Islet of Langerhans (tissue), 1 donor: ENCODE measurements around the gene TMEM151B.
"Not testable (repeated sequence)": the region's sequence is repeated elsewhere in the genome, so short reads cannot be mapped to it uniquely, and the experiment has no call there.

Experiments used
- FAIRE-seq: peaks from one replicate; lab custom pipeline; 2011; peaks lifted over from hg19 to GRCh38; lab: Jason Lieb, UNC

TMEM151B gene

DNA sequence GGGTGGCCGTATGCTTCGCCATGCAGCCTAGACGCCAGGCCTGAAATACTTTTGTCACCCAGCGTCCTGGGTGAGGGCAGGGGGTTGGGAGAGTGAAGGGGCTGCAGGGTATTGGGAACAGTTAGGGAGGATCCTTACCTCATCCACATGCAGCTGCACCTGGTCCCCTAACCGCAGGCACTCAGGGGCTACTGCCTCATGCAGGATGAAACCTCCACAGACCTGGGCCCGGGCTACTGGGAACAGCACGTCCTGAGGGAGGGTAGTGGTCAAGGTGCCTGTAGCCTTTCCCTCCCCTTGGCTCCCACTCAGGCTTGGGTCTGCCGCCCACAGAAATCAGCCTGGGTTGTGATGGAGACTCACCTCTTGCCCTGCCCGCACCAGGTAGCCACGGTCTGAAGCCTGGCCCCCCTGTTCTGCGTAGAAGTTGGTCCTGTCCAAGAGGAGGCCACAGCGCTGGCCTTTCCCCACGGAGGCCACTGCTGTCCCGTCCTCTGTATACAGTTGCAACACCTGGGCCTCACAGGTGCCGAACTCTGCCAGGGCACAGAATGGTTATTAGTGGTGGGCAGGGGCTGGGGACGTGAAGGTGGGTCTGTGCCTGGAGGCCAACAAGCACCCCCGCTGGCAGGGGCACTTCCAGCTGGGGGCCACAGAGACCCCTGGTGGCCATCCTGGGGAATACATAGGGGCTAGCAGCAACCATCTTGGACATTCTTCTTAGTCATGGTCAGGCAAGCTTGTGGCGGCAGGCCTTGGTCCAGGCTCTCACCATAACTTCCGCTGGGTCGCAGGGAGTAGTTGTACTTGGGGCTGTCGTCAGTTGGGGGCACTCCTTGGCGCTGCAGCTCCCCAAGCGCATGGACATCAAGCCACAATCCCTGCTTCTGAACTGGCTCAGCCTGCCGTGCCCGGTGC, 34.3 kb downstream of the TMEM151B start:
- FAIRE-seq, result no peak

DNA sequence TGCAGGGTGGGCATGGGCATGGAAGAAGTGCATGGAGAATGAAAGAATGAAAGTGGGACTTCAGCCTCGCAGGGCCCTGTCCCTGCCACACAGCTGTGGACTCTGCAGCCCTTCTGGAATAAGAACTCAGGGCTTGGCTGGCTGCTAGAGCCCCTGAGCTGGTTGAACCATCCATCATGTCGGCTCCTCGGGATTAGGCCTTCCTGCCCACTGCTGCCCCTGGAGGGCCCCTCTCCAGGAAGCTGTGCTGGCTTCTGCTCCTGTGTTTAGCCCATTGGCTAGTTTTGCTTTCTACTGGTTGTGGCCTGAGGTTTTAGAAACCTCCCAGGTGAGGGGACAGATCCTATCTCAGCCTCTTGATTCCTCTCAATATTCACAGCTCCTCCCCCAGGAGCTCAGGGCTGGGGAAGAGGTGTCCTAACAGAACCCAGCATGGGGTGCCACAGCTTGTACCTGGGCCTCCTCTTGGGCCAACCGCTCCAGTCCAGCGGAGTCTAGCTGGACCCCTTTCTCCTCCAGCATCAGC, 35.0 kb downstream of the TMEM151B start:
- FAIRE-seq, result no peak

DNA sequence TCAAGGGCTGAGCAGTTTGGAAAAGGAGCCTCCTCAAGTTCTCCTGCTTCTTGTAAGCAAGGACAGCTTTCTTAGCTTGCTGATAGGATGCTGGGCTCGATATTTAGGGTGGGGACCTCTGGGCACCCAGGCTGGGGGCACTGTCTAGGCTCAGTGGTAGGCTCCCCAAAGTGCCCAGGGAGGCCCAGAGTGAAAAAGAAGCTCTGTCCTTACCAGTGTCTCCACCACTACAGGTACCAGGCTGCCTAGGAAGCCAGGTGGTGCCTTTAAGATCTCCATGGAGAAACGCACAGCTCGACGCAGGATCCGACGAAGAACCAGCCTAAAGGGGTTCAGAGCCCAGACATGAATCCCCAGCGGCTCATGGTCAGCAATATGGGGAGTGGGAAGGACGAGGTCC, 36.5 kb downstream of the TMEM151B start:
- no peak for FAIRE-seq

DNA sequence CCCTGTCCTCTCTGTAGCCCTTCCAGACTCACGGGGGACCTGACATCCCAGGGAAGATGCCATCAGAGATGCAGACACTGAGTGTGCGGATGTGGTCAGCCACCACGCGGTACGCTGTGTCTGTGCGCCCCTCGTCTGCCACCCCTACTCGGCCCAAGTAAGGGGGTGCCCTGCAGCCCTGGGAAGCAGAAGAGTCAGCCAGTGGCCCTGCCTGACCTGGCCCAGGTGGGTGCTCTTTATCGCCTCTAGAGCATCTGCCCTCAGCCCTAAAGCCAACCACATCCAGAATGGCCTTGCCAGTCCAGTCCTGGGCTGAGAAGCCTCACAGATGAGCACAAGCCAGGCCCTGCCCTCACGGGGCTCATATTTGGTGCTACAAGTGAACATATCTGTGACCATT, 37.0 kb downstream of the TMEM151B start:
- no peak for FAIRE-seq

DNA sequence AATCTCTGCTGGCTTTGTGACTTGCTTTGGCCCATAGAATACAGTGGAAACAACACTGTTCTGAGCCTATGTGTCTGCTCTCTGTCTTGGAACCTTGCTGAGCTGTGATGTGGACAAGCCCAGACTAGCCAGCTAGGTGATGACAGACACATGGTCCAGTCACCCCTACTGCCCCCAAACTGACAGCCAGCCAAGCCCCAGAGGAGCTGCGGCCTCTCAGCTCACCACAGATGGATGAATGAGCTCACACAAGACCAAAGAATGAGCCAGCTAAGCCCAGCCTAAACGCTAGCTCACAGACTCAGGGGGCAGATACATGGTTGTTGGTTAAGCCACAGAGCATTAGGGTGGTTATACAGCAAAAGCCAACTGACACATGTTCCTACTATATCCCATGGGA, 38.8 kb downstream of the TMEM151B start:
- FAIRE-seq, result no peak

DNA sequence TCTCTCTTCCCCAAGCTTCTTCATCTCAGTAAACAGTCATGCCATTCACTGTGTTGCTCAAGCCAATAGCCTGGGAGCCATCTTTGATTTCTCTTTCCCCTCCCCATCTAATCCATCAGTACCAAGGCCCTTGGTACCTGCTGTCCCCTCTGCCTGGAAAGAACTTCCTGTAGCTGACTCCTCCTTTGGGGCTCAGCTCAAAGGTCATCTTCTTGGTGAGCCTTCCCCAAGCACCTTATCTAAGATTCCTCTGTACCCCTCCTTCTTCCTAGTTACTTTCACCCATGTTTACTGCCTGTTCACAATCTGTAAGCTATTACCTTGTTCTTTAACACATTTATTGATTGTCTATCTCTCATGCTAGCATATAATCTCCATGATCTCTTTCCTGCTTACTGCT, 39.4 kb downstream of the TMEM151B start:
- FAIRE-seq, result no peak

DNA sequence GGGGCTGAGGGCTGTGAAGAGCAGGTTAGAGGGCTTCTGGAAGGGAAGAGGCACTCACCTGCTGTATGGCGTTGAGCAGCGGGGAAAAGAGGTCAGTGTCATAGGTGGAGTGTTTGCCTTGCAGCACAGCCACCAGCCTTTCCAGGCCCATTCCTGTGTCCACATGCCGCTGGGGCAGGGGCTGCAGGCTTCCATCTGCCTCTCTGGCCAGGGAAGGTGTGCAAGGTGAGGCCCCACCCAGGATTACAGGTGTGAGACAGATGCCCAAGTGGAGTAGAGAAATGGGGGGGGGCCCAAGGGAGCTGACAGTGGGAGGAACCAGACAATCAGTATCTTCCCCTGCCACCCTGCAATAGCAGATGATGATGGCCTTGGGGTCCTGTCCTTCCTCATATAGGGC, 40.0 kb downstream of the TMEM151B start:
- FAIRE-seq, result no peak

DNA sequence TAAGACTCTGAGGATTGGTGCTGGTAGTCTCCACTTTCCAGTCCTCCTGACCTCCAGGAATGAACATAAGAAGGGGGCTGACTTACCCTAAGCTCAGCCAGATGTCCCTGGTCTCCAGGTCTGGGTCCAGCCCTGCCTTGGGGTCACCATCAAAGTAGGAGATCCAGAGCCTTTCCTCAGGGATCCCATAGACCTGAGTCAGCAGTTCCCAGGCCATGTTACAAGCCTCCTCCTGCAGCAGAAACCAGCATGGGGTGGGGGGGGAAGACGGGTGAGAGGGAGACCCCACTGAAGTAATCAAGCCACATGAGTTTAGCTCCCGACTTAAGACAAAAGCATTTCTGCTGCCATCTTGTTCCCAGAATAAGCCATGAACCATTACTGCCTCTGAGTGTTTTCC, 41.1 kb downstream of the TMEM151B start:
- FAIRE-seq, result no peak

DNA sequence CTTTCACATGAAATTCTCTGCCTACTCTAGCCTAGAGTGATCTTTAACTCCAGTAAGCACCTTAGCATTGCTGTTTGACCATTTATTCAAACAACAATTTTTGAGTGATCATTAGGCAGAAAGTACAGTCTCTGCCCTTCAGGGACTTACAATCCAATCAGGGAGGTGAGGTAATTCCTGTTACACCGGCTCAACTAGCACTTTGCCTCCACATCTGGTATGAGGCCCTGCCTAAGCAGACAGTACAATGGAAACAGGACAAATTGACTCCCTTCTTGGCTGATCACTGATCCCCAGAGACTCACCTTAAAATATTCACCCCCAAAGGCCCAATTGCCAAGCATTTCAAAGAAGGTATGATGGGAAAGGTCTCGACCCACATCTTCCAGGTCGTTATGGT, 41.5 kb downstream of the TMEM151B start:
- no peak for FAIRE-seq

DNA sequence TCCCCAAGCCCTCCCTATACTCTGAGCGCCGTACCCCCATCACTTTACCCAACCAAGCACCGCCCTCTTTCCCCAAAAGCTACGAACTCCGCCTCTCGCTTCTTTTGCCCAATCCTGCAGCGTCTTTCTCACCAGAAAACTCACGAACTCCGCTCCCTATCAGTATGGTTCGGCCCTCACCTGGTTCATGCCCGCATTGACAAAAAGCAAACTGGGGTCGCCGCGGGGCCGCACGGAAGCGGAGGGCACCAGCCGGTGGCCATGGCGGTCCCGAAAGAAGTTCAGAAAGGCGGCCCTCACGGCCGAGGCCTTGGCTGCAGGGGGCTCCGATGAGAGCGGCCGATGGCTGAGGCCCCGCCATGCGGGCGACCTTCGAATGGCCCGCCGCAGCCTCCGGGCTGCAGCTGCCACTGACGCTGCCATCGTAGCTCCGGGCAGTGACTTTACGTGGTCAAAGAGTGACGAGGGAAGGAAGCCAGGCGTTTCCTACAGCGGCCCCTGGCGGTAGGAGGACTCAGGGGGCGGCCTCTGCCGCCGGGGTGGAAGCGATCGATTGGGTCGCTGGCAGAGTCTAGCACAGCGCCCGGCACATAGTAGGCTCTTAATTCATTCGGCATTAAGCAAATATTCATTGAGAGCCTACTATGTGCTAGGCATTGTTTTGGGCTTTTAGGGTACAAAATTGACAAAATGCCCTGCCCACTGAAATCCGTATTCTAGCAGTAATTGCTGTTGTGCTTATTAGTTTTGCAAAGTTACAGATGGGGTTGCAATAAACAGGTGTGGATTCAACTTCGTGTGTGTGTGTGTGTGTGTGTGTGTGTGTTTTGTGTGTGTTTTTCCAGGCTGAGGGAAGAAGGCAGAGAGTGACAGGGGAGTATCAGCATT, 42.9 kb downstream of the TMEM151B start, which contains the start of gene AARS2:
Gene AARS2, minus strand, starts transcription at position 447 of the 888 bp plus-strand sequence. Its CDS starts 24 bp downstream, at position 423.
- FAIRE-seq, result no peak

DNA sequence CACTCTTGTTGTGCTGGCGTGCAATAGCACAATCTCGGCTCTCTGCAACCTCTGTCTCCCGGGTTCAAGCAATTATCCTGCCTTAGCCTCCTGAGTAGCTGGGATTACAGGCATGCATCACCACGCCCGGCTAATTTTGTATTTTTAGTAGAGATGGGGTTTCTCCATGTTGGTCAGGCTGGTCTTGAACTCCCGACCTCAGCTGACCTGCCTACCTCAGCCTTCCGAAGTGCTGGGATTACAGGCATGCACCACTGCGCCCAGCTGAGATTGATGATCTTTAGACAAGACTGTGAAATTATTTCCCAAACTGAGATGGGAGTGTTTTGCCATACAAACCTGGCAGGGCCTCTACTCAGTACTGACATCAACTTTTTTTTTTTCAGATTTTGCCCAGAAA, 44.4 kb downstream of the TMEM151B start:
- not testable (repeated sequence) for FAIRE-seq

DNA sequence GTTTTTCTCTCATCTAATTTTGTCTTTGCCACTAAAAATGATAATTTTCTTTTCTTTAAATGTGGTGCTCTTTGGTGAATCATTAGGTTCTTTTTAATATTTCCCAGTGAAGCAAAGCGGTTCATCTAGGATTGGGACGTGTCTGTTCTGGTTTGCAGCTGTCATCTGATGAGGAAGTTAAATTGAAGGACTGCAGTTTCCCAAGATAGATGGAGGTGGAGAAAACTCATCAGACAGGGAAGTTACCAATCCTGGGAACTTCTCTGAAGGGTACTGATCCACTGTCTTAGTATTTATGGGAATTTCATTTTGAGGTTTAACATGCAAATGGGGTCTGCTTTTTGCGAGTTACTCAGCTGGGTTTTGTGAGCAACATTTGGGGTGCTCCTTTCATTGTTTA, 45.3 kb downstream of the TMEM151B start:
- no peak for FAIRE-seq

DNA sequence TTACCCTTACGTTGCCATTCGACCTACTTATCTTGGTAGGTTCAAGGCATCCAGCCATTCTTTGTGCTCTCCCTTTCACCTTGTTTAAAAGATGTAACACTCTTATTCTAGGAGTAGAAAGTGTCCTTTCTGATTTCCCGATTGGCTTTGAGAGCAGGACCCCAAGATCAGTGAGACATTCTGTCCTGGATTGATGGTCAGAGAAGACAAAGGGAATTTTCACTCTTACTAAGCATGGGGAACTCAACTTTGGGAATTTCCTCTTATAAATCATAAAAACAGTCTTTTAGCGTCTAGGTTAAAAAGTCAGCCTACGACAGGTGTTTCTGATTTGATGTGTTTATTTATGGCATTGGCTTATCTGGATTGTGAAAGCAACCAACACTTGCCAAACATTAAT, 45.7 kb downstream of the TMEM151B start:
- FAIRE-seq, result no peak

DNA sequence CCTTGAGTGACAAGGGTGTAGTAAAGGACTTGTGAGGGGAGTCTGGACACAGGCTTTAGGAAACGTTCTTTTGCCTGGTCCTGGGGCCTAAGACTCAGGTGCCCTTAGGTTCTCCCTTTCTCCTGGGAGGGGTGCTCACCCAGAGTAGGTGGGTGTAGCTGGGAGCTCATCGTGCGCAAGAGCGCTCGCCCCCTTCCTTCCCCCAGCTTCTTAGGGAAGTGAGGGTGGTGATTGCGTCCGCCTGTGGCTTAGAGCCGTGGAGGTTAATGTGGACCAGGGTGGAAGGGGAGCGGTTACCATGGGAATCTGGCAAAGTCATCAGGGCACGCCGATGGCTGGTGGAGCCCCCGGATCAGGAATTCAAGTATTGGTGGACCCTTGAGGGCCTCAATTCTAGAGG, 46.2 kb downstream of the TMEM151B start:
- FAIRE-seq, result no peak

DNA sequence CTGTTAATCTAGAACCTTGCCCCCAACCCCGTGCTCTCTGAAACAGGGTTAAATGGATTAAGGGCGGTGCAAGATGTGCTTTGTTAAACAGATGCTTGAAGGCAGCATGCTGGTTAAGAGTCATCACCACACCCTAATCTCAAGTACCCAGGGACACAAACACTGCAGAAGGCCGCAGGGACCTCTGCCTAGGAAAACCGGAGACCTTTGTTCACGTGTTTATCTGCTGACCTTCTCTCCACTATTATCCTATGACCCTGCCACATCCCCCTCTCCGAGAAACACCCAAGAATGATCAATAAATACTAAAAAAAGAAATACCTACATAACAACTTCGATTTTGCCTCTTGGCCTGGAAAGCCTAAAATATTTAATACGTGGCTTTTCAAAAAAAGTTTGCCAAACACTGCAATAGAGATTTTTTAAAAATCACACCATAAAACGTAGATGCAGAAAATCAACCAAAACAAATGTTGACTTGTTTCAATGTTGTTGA, 46.9 kb downstream of the TMEM151B start:
- not testable (repeated sequence) for FAIRE-seq

DNA sequence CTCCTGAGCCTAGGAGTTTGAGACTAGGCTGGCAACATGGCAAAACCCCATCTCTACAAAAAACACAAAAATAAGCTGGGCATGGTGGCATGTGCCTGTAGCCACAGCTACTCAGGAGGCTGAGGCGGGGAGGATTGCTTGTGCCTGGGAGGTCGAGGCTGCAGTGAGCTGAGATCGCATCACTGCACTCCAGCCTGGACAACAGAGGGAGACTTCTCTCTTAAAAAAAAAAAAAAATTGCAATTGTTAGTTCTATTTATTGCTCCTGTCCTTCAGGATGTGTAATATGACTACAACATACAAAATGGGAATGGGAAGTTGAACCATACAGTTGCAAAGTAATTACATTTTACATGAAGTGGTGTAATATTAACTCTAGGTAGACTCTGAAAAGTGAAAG, 51.0 kb downstream of the TMEM151B start:
- FAIRE-seq, result no peak

DNA sequence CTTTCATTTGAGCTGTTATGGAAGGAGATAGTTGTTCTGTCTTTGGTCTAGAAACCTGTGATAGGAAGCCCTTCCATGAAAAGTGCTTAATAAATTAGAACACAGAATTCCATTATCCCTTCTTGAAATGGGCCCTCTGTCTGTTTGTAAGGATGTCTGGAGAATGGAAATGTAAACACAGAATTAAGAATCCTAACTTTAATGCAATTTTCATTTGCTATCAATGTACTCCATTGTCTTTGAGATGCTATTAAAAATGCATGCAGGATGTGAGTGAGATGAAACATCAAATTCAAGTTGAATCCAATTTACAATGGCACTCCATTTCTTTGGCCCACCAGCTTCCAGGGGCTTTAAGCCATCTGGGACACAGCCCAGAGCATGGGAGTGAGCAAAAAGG, 56.8 kb downstream of the TMEM151B start:
- no peak for FAIRE-seq

DNA sequence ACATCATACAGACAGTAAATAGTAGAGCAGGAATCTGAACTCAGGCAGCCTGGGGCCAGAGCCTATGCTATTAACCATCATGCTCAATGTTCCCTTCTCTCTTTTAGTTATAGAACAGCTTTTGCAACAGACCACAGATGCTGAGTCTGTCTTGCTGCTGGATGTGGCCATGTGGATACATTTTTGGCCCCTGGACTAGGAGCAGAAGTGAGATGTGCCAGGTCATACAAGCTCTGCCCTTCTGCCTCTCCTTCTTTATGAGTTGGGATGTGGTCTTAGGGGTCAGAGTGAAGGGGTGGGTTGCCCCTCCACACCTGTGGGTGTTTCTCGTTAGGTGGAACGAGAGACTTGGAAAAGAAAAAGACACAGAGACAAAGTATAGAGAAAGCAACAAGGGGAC, 57.5 kb downstream of the TMEM151B start:
- no peak for FAIRE-seq

DNA sequence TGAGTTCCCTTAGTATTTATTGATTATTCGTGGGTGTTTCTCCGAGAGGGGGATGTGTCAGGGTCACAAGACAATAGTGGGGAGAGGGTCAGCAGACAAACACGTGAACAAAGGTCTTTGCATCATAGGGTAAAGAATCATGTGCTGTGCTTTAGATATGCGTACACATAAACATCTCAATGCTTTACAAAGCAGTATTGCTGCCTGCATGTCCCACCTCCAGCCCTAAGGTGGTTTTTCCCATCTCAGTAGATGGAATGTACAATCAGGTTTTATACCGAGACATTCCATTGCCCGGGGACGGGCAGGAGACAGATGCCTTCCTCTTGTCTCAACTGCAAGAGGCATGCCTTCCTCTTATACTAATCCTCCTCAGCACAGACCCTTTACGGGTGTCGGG, 58.0 kb downstream of the TMEM151B start:
- FAIRE-seq, result not testable (repeated sequence)

DNA sequence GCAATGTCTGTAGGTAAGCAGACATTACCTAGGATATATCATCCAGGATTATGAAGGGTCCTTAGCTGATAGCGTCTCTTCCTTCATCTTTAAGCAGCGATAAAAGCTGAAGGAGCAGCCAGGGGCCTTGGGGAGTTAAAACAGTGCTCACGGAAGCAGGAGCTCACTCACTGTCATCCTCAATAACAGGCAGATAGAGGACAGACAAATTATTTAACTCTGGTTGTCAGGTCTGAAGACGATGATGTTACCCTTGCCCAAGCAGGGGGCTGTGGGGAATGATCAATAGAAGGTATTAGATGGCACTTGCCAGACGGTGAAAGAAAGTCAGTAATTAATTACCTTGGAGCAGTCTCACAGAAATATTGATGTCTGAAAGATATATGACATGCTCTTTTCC, 59.6 kb downstream of the TMEM151B start:
- FAIRE-seq, result no peak

DNA sequence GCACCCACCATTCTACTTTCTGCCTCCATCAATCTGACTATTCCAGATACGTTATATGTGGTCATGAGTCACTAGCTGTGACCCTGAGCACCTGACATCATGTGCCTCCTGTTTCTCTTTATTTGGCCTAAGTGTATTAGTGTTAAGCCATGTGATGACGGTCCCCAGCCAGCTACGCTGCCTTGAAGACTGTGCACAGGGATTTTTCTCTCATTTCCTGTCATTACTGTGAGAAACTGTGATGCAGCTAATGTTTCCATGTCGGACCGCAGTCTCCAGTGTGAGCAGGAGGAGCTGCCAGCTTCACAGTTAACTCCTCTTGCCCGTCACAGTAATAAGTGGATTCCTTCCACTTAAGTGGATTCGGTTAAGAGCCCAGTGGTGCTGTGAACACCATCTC, 62.3 kb downstream of the TMEM151B start:
- no peak for FAIRE-seq

DNA sequence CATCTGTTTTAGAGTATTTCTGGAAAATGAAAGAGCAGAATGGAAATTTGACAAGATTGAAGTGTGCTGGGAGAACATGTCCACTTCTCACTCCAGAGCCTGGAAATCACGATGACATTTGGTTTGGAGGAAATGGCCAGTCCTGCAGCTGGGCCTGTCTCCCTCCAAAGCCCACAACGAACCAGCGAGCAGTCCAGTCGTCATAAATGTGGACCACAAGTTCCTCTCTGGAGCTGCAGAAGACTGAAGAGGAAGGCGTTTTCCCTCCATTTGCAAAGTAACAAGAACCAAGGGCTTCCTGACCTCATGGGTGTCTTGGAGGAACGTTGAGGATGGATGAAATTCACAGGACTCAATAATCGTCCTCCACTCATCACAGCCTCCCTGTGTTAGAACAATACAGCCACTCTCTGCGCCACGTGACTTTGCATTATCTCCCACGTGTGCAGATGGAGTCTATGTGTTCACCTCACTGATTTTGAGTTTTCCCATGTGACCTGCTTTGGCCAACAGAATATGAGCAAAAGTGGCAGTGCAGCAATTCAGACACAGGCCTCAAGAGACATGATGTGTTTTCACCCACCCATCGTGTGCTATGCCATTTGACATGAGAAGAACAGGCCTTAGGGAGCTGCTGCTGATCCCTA, 63.1 kb downstream of the TMEM151B start:
- FAIRE-seq, result no peak
